Activated CD8-positive, alpha-beta memory T cell treated with anti-CD3 and anti-CD28 coated beads for 36 hours (primary cell): Measurements from ENCODE around the gene FGF12. TPM values are rescaled to one million over a fixed set of nuclear protein-coding genes. Genes with fewer than 3 reads are reported as not detected.

Experiments
- CTCF ChIA-PET: fragments of 350-600 bp; sonication (Branson Sonifier 250); formaldehyde crosslinking; loops from one replicate; lab custom pipeline; 2021; ENCODE audit warnings: antibody characterized with exemption; lab: Charles Lee
- POLR2A ChIA-PET: fragments of 350-600 bp; sonication (Branson Sonifier 250); formaldehyde crosslinking; loops from one replicate; lab custom pipeline; 2021; ENCODE audit warnings: antibody characterized with exemption; lab: Charles Lee
- total RNA-seq, 2 experiments: library from RNA; stranded (reverse); gene quantifications; one replicate each; pipeline ENCODE4 v1.2.3, GENCODE V29; 2021

The FGF12 gene
- total RNA-seq, 2 experiments from 2014 or later, result not detected

DNA sequence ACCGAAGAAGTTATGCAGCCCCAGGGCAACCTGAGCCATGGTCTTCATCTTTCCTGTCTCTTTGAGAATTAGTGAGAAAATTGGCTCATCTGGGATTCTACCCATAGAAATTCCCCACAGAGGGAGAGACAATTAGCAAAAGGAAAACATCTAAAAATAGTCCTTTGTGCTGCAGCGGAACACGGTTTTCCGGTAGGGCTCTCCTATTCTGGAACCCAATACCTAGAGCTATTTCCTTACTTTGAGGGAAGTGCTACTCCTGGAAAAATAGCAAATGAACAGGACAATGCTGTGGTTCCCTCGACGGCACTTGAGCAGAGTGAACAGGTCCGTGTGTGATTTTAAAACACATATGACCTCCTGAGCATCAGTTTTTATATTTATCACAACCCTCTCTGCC is 210.5 kb downstream of the FGF12 start:
- ChIA-PET POLR2A (no interaction called here), CTCF (no interaction called here)

DNA sequence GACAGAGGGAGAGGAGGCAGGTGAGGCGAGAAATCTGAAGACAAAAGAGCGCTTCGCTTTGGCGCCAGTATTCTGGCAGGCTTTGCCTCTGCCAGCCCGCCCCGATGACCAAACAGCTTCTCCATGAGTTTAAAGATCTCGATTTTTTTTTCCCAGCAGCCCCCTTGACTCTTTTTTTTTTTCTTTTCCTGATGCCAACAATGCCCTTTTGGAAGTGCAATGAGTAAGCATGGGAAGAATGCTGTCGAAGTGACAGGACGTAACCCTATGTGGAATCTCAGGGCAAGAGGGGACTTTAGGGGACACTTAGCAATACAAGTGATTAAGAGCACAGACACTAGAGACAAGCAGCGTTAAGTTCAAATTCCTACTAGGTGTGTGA is 211.7 kb downstream of the FGF12 start:
- POLR2A ChIA-PET, result no interaction called here

GRCh38 chr3:192514754-192515663 is 212.3 kb downstream of the FGF12 start:
- CTCF ChIA-PET, result no interaction called here

More for the DNA sequence above, 211.7 kb downstream of the FGF12 start:
- CTCF ChIA-PET, result no interaction called here

DNA sequence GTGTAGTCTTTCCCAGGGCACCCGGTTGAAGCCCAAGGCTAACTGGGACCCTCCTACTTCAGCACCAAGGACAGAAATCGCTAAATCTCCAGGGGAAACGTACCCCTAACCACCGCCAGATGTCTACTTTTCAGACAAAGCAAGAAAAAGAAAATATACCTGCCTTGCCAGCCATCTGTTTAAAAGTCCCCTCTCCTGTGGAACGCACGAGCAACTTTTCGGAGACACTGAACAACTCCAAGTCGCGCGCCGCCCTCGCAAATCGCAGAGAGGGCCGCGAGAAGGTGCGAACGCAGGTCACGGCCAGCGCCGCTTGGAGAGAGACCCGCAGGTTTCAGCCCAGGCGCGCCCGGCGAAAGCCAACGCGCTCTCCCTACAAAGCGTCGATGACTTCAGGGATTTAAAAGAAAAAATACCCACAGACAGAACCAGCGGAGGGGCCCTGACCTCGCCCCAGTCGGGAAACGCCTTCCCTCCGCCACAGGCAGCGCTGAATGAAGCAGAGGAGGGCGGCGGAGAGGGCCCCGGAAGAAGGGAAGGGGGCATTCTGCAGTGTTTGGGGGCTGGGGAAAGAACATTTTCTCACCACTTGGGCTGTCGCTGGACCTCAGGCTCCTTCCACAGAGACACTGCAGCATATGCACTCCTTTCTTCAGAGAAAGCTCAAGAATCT is 213.1 kb downstream of the FGF12 start:
- ChIA-PET POLR2A (no interaction called here), CTCF (no interaction called here)

More at GRCh38 chr3:192514754-192515663, 212.3 kb downstream of the FGF12 start:
- POLR2A ChIA-PET, result no interaction called here

DNA sequence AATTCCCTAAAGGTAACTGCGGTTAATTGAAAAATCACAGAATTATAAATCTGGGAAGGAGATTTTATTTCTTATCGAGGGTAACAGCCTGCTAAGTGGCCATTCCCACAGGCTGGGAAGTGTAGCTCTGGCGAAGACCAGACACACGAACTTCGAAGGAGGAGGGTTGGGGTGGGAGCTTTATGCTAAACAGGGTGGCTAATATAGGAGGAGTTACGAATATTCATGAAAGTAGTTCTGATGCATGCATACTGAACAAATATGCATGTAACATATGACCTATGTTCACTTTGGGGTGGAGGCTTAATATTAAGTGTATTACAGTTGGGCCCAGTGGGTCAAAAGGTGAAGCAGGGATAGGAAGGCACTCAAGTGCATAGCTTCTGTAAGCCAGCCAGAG is 221.6 kb downstream of the FGF12 start:
- CTCF ChIA-PET, result no interaction called here
- POLR2A ChIA-PET, result no interaction called here

GRCh38 chr3:192501401-192501800 is 225.9 kb downstream of the FGF12 start:
- POLR2A ChIA-PET, result no interaction called here
- CTCF ChIA-PET, result no interaction called here

DNA sequence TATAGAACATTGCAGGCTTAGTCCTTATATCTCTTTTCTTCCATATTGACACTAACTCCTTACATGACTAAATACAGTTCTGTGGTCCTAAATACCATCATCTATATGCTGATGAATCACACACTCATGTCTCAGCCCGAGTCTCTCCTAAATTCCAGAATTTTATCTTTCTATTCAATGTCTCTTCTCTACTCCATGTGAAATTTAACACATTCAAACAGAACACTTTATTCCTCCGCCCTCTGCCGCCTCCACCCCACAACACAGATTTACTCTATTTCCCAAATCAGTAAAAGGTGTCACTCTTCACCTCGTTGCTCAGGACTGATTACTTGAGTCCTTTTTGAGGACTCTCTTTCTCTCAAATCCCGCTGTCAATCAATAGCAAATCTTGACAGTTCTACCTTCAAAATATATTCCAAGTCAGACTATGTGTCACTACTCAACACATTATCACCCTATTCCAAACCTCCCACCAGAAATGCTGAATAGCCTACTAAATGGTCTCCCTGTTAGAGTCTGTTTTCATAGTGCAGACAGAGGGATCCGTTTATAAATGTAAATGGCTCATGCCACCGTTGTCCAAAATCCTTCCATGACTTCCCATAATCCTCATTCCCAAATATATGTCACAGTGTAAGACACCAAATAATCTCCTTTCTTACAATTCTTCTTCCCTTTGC is 230.3 kb downstream of the FGF12 start:
- POLR2A ChIA-PET, result no interaction called here
- CTCF ChIA-PET, result no interaction called here

GRCh38 chr3:192494174-192494573 is 233.2 kb downstream of the FGF12 start:
- ChIA-PET CTCF (interaction anchor here (1.4 kb wide), 1 partner anchor 19 kb away, joined by 4 read pairs; no protein-coding TSS in a partner anchor), POLR2A (no interaction called here)

GRCh38 chr3:192490720-192491119 is 236.6 kb downstream of the FGF12 start:
- POLR2A ChIA-PET, result no interaction called here
- CTCF ChIA-PET, result no interaction called here

DNA sequence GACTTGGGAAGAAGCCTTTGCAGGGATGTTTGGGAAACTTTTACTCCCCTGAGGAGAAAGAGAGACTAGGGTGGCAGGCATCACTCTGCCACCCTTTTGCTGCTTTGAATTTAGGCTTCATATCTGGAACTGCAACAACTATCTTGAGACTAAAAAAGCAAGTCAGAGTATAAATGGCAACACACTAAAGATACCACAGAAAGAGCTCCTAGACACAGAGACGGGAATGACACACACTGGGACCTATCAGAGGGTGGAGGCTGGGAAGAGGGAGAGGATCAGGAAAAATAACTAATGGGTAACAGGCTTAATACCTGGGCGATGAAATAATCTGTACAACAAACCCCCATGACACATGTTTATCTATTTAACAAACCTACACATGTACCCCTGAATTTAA is 237.8 kb downstream of the FGF12 start:
- POLR2A ChIA-PET, result no interaction called here
- CTCF ChIA-PET, result no interaction called here

GRCh38 chr3:192487033-192487432 is 240.3 kb downstream of the FGF12 start:
- POLR2A ChIA-PET, result no interaction called here

DNA sequence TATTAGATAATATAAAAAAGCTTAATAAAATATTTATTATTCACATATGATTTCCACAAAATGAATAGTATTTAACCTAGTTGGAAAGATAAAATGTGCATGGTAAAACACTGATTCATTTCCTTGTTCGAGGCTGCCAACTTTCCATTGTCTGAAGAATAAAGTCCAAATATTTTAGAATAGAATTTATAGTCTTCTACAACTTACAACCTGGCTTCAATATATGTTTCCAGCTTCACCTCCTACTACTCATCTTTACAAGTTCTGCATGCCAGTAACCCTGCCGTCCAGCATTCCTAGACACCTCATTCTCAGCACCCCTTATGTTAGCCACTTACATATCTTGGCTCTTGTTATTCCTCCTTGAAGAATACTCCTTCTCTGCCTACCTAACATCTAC is 244.5 kb downstream of the FGF12 start:
- ChIA-PET POLR2A (no interaction called here), CTCF (no interaction called here)

More at GRCh38 chr3:192487033-192487432, 240.3 kb downstream of the FGF12 start:
- CTCF ChIA-PET, result no interaction called here

DNA sequence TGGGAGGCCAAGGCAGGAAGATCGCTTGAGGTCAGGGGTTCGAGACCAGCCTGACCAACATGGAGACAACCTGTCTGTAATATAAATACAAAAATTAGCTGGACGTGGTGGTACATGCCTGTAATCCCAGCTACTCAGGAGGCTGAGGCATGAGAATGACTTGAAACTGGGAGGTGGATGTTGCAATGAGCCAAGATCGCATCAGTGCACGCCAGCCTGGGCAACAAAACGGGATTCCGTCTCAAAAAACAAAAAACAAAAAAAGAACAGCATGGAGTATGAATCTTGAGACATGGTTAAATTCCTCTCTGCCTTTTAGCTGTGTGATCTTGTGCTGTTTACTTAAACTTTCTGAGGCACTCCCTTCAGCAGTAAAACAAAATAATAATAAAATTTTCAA is 244.9 kb downstream of the FGF12 start:
- ChIA-PET CTCF (no interaction called here), POLR2A (no interaction called here)

- ChIA-PET CTCF (no interaction called here), POLR2A (no interaction called here)
Observed at GRCh38 chr3:192481638-192482037, 245.7 kb downstream of the FGF12 start.

DNA sequence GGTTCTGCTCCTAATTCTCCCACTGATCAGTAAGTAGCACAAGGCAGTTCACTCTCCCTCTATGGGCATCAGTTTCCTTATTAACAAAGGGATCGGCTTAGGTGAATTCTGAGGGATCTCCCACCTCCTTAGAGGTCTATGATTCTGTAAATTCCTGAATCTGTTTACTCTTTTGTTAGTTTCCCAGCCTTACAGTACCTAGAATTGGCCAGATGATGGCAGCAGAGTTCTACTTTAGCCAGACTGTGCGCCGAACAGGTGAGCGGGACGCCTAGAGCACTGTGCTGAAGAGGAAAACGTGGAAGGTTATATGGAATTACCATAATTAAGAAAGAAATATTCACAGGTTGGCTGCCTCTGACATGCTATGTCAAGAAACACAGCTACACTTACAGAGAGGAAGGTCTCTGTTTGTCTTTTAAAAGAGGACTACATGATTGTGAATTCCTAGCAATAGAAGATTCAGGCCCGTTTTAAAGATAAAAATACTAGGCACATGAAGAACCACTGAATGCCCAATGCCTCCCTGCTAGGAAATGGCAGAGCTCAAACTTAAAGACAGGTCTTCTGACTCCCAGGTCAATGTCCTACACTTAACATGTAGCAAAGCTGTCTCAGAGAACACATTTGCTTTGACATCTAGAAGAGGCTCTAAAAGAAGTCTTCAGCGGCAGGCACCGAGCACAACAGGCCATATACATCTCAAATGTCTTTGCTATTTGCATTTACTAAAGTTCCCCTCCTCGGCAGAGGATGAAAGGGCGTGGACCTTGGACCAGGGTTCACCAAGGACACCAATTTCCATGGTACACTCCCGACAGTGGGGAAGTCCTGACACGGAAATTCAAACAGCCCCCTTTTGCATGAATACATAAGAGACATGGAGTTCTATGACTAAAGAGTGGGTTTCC is 259.9 kb downstream of the FGF12 start:
- POLR2A ChIA-PET, result no interaction called here
- CTCF ChIA-PET, result no interaction called here

DNA sequence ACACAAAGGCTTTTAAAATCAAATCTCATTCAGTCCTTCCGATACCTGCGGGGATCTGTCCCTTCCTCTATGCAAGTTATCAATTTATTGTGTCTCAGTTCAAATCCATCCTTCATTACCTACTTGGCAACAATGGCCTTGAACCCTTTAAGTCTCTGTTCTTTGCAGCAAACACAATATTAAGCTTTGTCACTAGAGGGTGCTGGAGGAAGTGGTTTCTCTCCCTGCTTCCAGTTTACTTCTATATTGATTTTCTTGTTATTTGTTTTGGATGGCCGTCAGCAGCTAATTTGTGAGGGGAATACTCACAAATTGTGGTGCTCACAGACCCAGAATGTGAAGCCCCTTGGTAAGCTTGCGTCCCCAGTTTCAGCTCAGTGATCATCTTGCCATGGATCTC is 278.3 kb downstream of the FGF12 start:
- ChIA-PET POLR2A (no interaction called here), CTCF (no interaction called here)

DNA sequence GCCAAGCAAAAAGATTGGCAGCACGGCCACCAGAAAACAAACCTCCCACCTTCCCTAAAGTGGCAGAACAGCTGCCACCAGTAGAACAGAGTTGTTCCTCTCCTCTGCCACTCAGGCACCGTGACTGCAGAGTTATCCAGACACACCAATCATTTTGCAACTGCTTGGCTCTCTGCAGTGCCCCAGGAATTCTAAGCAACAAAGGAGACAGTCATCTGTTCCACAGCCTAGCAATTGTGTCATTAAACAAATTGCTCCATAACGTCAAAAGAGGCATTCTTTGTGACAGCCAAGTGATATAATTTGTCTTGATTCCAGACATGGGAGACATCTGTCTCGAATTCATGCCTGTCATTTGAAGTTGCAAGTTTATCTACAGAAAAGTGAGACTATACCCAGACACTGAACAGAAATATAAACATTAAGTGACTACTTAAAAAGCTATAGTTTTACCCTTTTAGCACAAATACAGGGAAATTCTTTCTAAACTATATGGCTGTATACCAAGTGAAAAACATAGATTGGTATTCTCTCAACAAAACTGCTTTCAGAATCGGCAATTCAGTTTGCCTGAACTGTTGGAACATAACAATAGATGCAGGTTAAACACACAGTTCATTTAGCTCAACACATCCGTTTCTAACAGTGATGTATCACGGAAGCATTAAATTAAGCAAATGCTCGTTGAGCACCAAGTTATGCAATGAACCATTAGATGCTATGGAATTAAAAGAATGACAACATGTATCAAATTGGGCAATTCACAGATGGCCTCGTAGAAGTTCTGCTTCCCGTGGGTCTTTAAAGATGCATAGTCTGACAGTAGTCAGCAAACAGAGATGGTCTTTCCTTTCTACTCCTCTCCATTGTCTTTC is 281.3 kb downstream of the FGF12 start:
- ChIA-PET CTCF (no interaction called here), POLR2A (no interaction called here)

DNA sequence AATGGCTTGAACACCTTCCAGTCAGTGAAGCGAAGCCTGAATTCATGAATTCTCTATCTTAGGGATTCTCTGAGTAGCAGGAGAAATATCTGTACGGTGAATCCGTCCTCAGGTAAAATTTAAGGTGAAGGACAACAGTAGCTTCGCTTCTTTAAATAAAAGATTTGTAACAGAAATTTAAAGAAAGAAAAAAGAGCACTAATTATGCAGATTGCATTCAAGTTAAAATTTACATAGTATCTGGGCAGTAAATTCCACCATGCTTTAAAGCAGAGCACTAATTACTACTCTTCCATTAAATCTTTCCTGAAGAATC is 282.6 kb downstream of the FGF12 start:
- CTCF ChIA-PET, result interaction anchor here (0.7 to 1.5 kb wide), 3 partner anchors 12 to 1019 kb away, joined by 4 read pairs; no protein-coding TSS in a partner anchor
- POLR2A ChIA-PET, result no interaction called here
